K562 (cell line): ENCODE data around the gene SLC25A4. TPM values are rescaled to one million over a fixed set of nuclear protein-coding genes. Genes with fewer than 3 reads are reported as not detected.

Experiments
- CBFB ChIP-seq: sonication (generic); formaldehyde crosslinking; IDR thresholded peaks from 2 replicates; pipeline ENCODE4 v1.4.0; 2020; ENCODE audit warnings: mild to moderate bottlenecking, missing genetic modification reagents
- CBX1 ChIP-seq: sonication (generic); IDR thresholded peaks from 2 replicates; pipeline ENCODE4 v1.6.1; 2016; ENCODE audit warnings: antibody characterized with exemption, low read depth, mild to moderate bottlenecking
- CEBPZ ChIP-seq: fragments of 150-350 bp; IDR thresholded peaks from 2 replicates; pipeline ENCODE4 v1.6.1; 2014; ENCODE audit warnings: low read depth, mild to moderate bottlenecking, low read length, borderline replicate concordance
- CTCFL ChIP-seq: IDR thresholded peaks from 2 replicates; pipeline ENCODE4 v1.6.1; 2011; ENCODE audit warnings: borderline replicate concordance, low read depth, mild to moderate bottlenecking, moderate library complexity, low read length; ENCODE audit not compliant: insufficient read depth, poor library complexity, severe bottlenecking
- HINFP ChIP-seq: fragments of 450-650 bp; conservative IDR thresholded peaks from 2 replicates; pipeline ENCODE4 v1.6.1; 2016; ENCODE audit warnings: missing genetic modification characterization, low read depth, mild to moderate bottlenecking, control low read depth, missing compliant biosample characterization
- IRF1 ChIP-seq: sonication (generic); formaldehyde crosslinking; IDR thresholded peaks from 2 replicates; pipeline ENCODE4 v1.8.0; 2022; ENCODE audit warnings: missing genetic modification reagents, mild to moderate bottlenecking, borderline replicate concordance
- KLF1 ChIP-seq: fragments of 450-650 bp; IDR thresholded peaks from 2 replicates; pipeline ENCODE4 v1.6.1; 2016; ENCODE audit warnings: missing genetic modification characterization, missing compliant biosample characterization
- MEF2A ChIP-seq: IDR thresholded peaks from 2 replicates; pipeline ENCODE4 v1.6.1; 2011; ENCODE audit warnings: low read depth, mild to moderate bottlenecking, low read length, moderate library complexity; ENCODE audit not compliant: control insufficient read depth
- NEUROD1 ChIP-seq: fragments of 150-350 bp; IDR thresholded peaks from 2 replicates; pipeline ENCODE4 v1.6.1; 2014; ENCODE audit warnings: borderline replicate concordance, low read length, low read depth; ENCODE audit not compliant: partially characterized antibody
- NRF1 ChIP-seq, 2 experiments: fragments of 450-650 bp; IDR thresholded peaks in 1 of 2; conservative IDR thresholded peaks in 1 of 2; 2 replicates each; pipeline ENCODE4 v1.6.1; 2014; ENCODE audit warnings: mild to moderate bottlenecking in 2 of 2
- POLR2AphosphoS5 ChIP-seq: IDR thresholded peaks from 2 replicates; pipeline ENCODE4 v1.6.1; 2011; ENCODE audit warnings: mild to moderate bottlenecking, low read depth, low read length, moderate library complexity; ENCODE audit not compliant: control insufficient read depth, insufficient read depth
- RBM39 ChIP-seq: fragments of 200-400 bp; formaldehyde crosslinking; optimal IDR thresholded peaks from 2 replicates; pipeline ENCODE3; 2018; ENCODE audit warnings: low read depth, low read length
- TRIM24 ChIP-seq, 2 experiments: fragments of 450-650 bp; IDR thresholded peaks; 2 replicates each; pipeline ENCODE4 v1.6.1; 2016
- ZBTB12 ChIP-seq: fragments of 250-450 bp; sonication (Bioruptor Pico); IDR thresholded peaks from 2 replicates; pipeline ENCODE4 v1.4.0; 2020
- ZNF140 ChIP-seq: fragments of 250-450 bp; sonication (Bioruptor Pico); IDR thresholded peaks from 2 replicates; pipeline ENCODE4 v1.8.0; 2021; ENCODE audit warnings: moderate library complexity, mild to moderate bottlenecking, inconsistent platforms
- ZNF175 ChIP-seq: fragments of 200-800 bp; sonication (Bioruptor generic); IDR thresholded peaks from 2 replicates; pipeline ENCODE4 v1.6.1; 2016; ENCODE audit warnings: low read depth, mild to moderate bottlenecking, missing genetic modification characterization, missing compliant biosample characterization
- ZNF395 ChIP-seq: fragments of 200-800 bp; sonication (Bioruptor generic); IDR thresholded peaks from 2 replicates; pipeline ENCODE4 v1.6.1; 2017; ENCODE audit warnings: missing genetic modification characterization, missing compliant biosample characterization
- polyA plus RNA-seq, 8 experiments: library from polyadenylated mRNA; depleted of rRNA in 4 of 8; stranded (reverse) in 5 of 8; unstranded in 3 of 8; fragments of >200 nt; fragmentation: Nextera tagmentation in 2 of 8; fragmentation: Illumina TruSeq in 1 of 8; extraction: Ambion mirVana in 2 of 8; extraction: Trizol in 1 of 8; gene quantifications; 2 replicates each; pipeline versions ENCODE4 v1.2.1 to v1.2.3, GENCODE V29; 2011 to 2014; ENCODE audit warnings: inconsistent platforms in 1 of 8, missing spikeins in 1 of 8
- total RNA-seq, 7 experiments: library from RNA; depleted of rRNA in 6 of 7; stranded (reverse); fragments of >200 nt in 6 of 7; fragmentation: Illumina TruSeq in 2 of 7; extraction: Trizol in 2 of 7; gene quantifications; 2 replicates each; pipeline versions ENCODE4 v1.2.1 to v1.2.3, GENCODE V29; 2011 to 2021; ENCODE audit warnings: low replicate concordance in 1 of 7

Gene SLC25A4
- total and polyA plus RNA-seq, 9 of the 15 experiments (the other 6 are each of a cell fraction or from before 2014, with no cell fraction given), result 8.3 to 28.6 (median 19.5) TPM

GRCh38 chr4:185112104-185112503 lies 31.0 kb upstream of the SLC25A4 start (continued):
- TF ChIP-seq ZBTB12 (CRISPR knock-in tag) (no peak), POLR2AphosphoS5 (no peak), CBFB (CRISPR knock-in tag) (no peak), ZNF175 (CRISPR knock-in tag) (no peak), ZNF395 (CRISPR knock-in tag) (no peak), NEUROD1 (no peak), HINFP (tag) (no peak), KLF1 (tag) (no peak), CEBPZ (no peak), CTCFL (no peak), TRIM24 (IDR thresholded peaks at IDR 0.05) (no peak), RBM39 (no peak), ZNF140 (CRISPR knock-in tag) (no peak), CBX1 (no peak), IRF1 (CRISPR knock-in tag) (no peak), MEF2A (peak; percentile 75; the same call in 1 of the 2 replicates), NRF1 (conservative IDR thresholded peaks at IDR 0.05 in 1 of 2, IDR thresholded peaks at IDR 0.05 in 1 of 2) (no peak)
